HL-60 (cell line): ENCODE data around the gene ERCC1.

Experiments
- GABPA ChIP-seq: IDR thresholded peaks from 2 replicates; pipeline ENCODE4 v1.6.1; 2012; ENCODE audit warnings: low read depth
- POLR2AphosphoS5 ChIP-seq: IDR thresholded peaks from 2 replicates; pipeline ENCODE4 v1.6.1; 2012; ENCODE audit warnings: low read depth
- REST ChIP-seq: IDR thresholded peaks from 2 replicates; pipeline ENCODE4 v1.6.1; 2012; ENCODE audit warnings: low read depth; ENCODE audit not compliant: insufficient replicate concordance
- TF ChIP-seq, protein P1 (sequence below): IDR thresholded peaks from one replicate; pipeline ENCODE4 v1.5.1; 2011; ENCODE audit warnings: low read length, control low read depth, inconsistent platforms; ENCODE audit not compliant: insufficient read depth

- TF ChIP-seq, protein P1, sequence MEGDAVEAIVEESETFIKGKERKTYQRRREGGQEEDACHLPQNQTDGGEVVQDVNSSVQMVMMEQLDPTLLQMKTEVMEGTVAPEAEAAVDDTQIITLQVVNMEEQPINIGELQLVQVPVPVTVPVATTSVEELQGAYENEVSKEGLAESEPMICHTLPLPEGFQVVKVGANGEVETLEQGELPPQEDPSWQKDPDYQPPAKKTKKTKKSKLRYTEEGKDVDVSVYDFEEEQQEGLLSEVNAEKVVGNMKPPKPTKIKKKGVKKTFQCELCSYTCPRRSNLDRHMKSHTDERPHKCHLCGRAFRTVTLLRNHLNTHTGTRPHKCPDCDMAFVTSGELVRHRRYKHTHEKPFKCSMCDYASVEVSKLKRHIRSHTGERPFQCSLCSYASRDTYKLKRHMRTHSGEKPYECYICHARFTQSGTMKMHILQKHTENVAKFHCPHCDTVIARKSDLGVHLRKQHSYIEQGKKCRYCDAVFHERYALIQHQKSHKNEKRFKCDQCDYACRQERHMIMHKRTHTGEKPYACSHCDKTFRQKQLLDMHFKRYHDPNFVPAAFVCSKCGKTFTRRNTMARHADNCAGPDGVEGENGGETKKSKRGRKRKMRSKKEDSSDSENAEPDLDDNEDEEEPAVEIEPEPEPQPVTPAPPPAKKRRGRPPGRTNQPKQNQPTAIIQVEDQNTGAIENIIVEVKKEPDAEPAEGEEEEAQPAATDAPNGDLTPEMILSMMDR: no peak
- TF ChIP-seq POLR2AphosphoS5 (peak; percentile 83), GABPA (no peak), REST (peak; percentile 21)
Measured at GRCh38 chr19:45406226-45407090, 17.3 kb downstream of the ERCC1 start, which contains the start of gene POLR1G.
